Measurements from ENCODE around the gene PODN.

Gene PODN

GRCh38 chr1:53076165-53076564, 14.2 kb downstream of the PODN start:
- DNase-seq = no peak

GRCh38 chr1:53076721-53077598, 14.9 kb downstream of the PODN start:
- no peak for DNase-seq

GRCh38 chr1:53077599-53077965, 15.6 kb downstream of the PODN start:
- no peak for DNase-seq

- DNase-seq = no peak
These were observed 16.5 kb downstream of the PODN start for GRCh38 chr1:53078333-53079101.

GRCh38 chr1:53079251-53079650, 17.2 kb downstream of the PODN start:
- DNase-seq = no peak

- DNase-seq = no peak
These were observed 18.0 kb downstream of the PODN start for GRCh38 chr1:53080041-53080440.

- no peak for DNase-seq
These were observed 18.8 kb downstream of the PODN start for GRCh38 chr1:53080769-53081168.

- no peak for DNase-seq
These were observed 19.5 kb downstream of the PODN start for GRCh38 chr1:53081384-53082066.

- no peak for DNase-seq
These were observed 20.9 kb downstream of the PODN start for GRCh38 chr1:53082826-53083455.

GRCh38 chr1:53083636-53084588, 21.9 kb downstream of the PODN start:
- no peak for DNase-seq

- DNase-seq = no peak
These were observed 22.6 kb downstream of the PODN start for GRCh38 chr1:53084589-53084971.

- DNase-seq = no peak
These were observed 23.4 kb downstream of the PODN start for GRCh38 chr1:53085405-53085804.

GRCh38 chr1:53086491-53087070, 24.6 kb downstream of the PODN start:
- no peak for DNase-seq

GRCh38 chr1:53087332-53088285, 25.6 kb downstream of the PODN start:
- no peak for DNase-seq

GRCh38 chr1:53088616-53089300, 26.7 kb downstream of the PODN start:
- no peak for DNase-seq

GRCh38 chr1:53089478-53090226, 27.6 kb downstream of the PODN start:
- no peak for DNase-seq

- no peak for DNase-seq
These were observed 28.5 kb downstream of the PODN start for GRCh38 chr1:53090227-53091147.
